Fibroblast of lung (primary cell): ENCODE measurements around the gene HMGA1. TPM values are rescaled to one million over a fixed set of nuclear protein-coding genes. Genes with fewer than 3 reads are reported as not detected.

Source experiments
- DNase-seq, 2 donors: peaks; one replicate each; pipeline versions ENCODE4 v3.0.0 to v3.0.0-alpha.2; 2010; ENCODE audit warnings: low read depth in 2 of 2
- H2AFZ ChIP-seq: 2 replicates; pipeline ENCODE4 v1.5.1; 2012; ENCODE audit warnings: low read length, control low read depth, inconsistent platforms
- H3K27ac ChIP-seq: 2 replicates; pipeline ENCODE4 v1.5.1; 2011; ENCODE audit warnings: low read length, control low read depth; ENCODE audit not compliant: insufficient read depth
- H3K27me3 ChIP-seq: 2 replicates; pipeline ENCODE4 v1.5.1; 2011; ENCODE audit warnings: mild to moderate bottlenecking, low read length; ENCODE audit not compliant: control insufficient read depth, insufficient read depth
- H3K36me3 ChIP-seq: 2 replicates; pipeline ENCODE4 v1.5.1; 2011; ENCODE audit warnings: low read length; ENCODE audit not compliant: control insufficient read depth, insufficient read depth
- H3K4me1 ChIP-seq: 2 replicates; pipeline ENCODE4 v1.5.1; 2011; ENCODE audit warnings: low read length; ENCODE audit not compliant: control insufficient read depth, insufficient read depth; ENCODE audit errors: extremely low read depth
- H3K4me2 ChIP-seq: 2 replicates; pipeline ENCODE4 v1.5.1; 2011; ENCODE audit warnings: low read length, control low read depth; ENCODE audit not compliant: insufficient read depth; ENCODE audit errors: extremely low read depth
- H3K4me3 ChIP-seq, 4 experiments: fragments of 200-600 bp in 1 of 4; sonication (generic) in 1 of 4; replicated peaks in 1 of 4; 2 replicates each; pipeline ENCODE4 v1.5.1; 2011 to 2016; ENCODE audit warnings: low read length in 4 of 4, low read depth in 3 of 4, mild to moderate bottlenecking in 3 of 4, control low read depth in 2 of 4, inconsistent platforms in 1 of 4, mixed read lengths in 1 of 4; ENCODE audit not compliant: insufficient read depth in 1 of 4; ENCODE audit errors: control extremely low read depth in 1 of 4
- H3K79me2 ChIP-seq: 2 replicates; pipeline ENCODE4 v1.5.1; 2012; ENCODE audit warnings: mild to moderate bottlenecking, low read length, inconsistent platforms; ENCODE audit not compliant: control insufficient read depth, insufficient read depth
- H3K9ac ChIP-seq: 2 replicates; pipeline ENCODE4 v1.5.1; 2011; ENCODE audit warnings: mild to moderate bottlenecking, low read length, control low read depth; ENCODE audit not compliant: insufficient read depth
- H3K9me3 ChIP-seq: 2 replicates; pipeline ENCODE4 v1.5.1; 2012; ENCODE audit warnings: low read depth, low read length; ENCODE audit not compliant: control insufficient read depth, insufficient read depth
- H4K20me1 ChIP-seq: 2 replicates; pipeline ENCODE4 v1.5.1; 2011; ENCODE audit warnings: low read length; ENCODE audit not compliant: control insufficient read depth, insufficient read depth; ENCODE audit errors: extremely low read depth
- CTCF ChIP-seq, 2 donors: IDR thresholded peaks in 1 of 2; conservative IDR thresholded peaks in 1 of 2; 1 replicate in 1 of 2; 2 replicates in 1 of 2; pipeline ENCODE4 v1.5.1; 2011 to 2012; ENCODE audit warnings: low read length in 2 of 2, control low read depth in 1 of 2, inconsistent platforms in 1 of 2, low read depth in 1 of 2, mild to moderate bottlenecking in 1 of 2
- EZH2 ChIP-seq: IDR thresholded peaks from 2 replicates; pipeline ENCODE4 v1.5.1; 2012; ENCODE audit warnings: low read length, control low read depth, mild to moderate bottlenecking; ENCODE audit errors: missing control alignments
- polyA plus RNA-seq, 2 donors: library from polyadenylated mRNA; depleted of rRNA in 1 of 2; stranded (reverse) in 1 of 2; unstranded in 1 of 2; fragments of >200 nt; gene quantifications; 2 replicates each; pipeline ENCODE4 v1.2.1, GENCODE V29; 2011 to 2012; ENCODE audit warnings: missing spikeins in 1 of 2
- total RNA-seq: library from RNA; depleted of rRNA; stranded (reverse); fragments of >200 nt; gene quantifications from 2 replicates; pipeline ENCODE4 v1.2.1, GENCODE V29; 2014

HMGA1 gene
- total and polyA plus RNA-seq, 2 donors (not counting 1 experiment from before 2014, with no cell fraction given): 29.6 to 121 TPM

- Histone ChIP-seq H3K9me3 (no peaks in the 10 kb centered on the region), H3K4me2 (peak overlapping the region; percentile 59), H2AFZ (no peak overlapping the region), H3K36me3 (peaks cover 8% of the 10 kb centered on the region), H3K9ac (peak overlapping the region; percentile 4), H3K27me3 (no peaks in the 10 kb centered on the region), H3K27ac (peak overlapping the region; percentile 83), H4K20me1 (no peaks in the 10 kb centered on the region), H3K4me1 (peaks cover 27% of the 10 kb centered on the region), H3K79me2 (peaks cover 41% of the 10 kb centered on the region), H3K4me3 (peak overlapping the region; percentile 56 to 82 (median 76))
- TF ChIP-seq EZH2: no peak
- TF ChIP-seq CTCF (conservative IDR thresholded peaks at IDR 0.05 in 1 of 2, IDR thresholded peaks at IDR 0.05 in 1 of 2; ENCODE audit: low read depth in 1 of 2, low read length in 2 of 2): no peak
- DNase-seq: no peak
Observed at GRCh38 chr6:34238585-34239499, 2.2 kb downstream of the HMGA1 start.

GRCh38 chr6:34239500-34239825, 2.8 kb downstream of the HMGA1 start:
- peaks cover 8% of the 10 kb centered on the region for H3K36me3 ChIP-seq
- peak overlapping the region in 3 of 4 experiments; percentile 8 to 82 (median 79) for H3K4me3 ChIP-seq
- H3K79me2 ChIP-seq: peaks cover 41% of the 10 kb centered on the region
- no peaks in the 10 kb centered on the region for H4K20me1 ChIP-seq
- no peak for TF ChIP-seq CTCF (conservative IDR thresholded peaks at IDR 0.05 in 1 of 2, IDR thresholded peaks at IDR 0.05 in 1 of 2; ENCODE audit: low read depth in 1 of 2, low read length in 2 of 2)
- no peak for TF ChIP-seq EZH2
- no peak overlapping the region for H3K27ac ChIP-seq
- H3K9me3 ChIP-seq: no peaks in the 10 kb centered on the region
- H3K4me2 ChIP-seq: peak overlapping the region; percentile 59
- DNase-seq: no peak
- no peak overlapping the region for H3K9ac ChIP-seq
- no peaks in the 10 kb centered on the region for H3K27me3 ChIP-seq
- H3K4me1 ChIP-seq: peaks cover 33% of the 10 kb centered on the region
- no peak overlapping the region for H2AFZ ChIP-seq

- Histone ChIP-seq H3K4me1 (peaks cover 33% of the 10 kb centered on the region), H3K4me2 (peak overlapping the region; percentile 48), H3K36me3 (peaks cover 8% of the 10 kb centered on the region), H4K20me1 (no peaks in the 10 kb centered on the region), H3K9ac (no peak overlapping the region), H3K79me2 (peaks cover 41% of the 10 kb centered on the region), H2AFZ (no peak overlapping the region), H3K27ac (no peak overlapping the region), H3K27me3 (no peaks in the 10 kb centered on the region), H3K4me3 (peak overlapping the region in 2 of 4 experiments; percentile 2 to 79), H3K9me3 (no peaks in the 10 kb centered on the region)
- TF ChIP-seq EZH2: no peak
- TF ChIP-seq CTCF (conservative IDR thresholded peaks at IDR 0.05 in 1 of 2, IDR thresholded peaks at IDR 0.05 in 1 of 2; ENCODE audit: low read depth in 1 of 2, low read length in 2 of 2): no peak
- no peak for DNase-seq
Observed at GRCh38 chr6:34239893-34240292, 3.2 kb downstream of the HMGA1 start.
